ENCODE measurements around the gene ADPRM.

DNA sequence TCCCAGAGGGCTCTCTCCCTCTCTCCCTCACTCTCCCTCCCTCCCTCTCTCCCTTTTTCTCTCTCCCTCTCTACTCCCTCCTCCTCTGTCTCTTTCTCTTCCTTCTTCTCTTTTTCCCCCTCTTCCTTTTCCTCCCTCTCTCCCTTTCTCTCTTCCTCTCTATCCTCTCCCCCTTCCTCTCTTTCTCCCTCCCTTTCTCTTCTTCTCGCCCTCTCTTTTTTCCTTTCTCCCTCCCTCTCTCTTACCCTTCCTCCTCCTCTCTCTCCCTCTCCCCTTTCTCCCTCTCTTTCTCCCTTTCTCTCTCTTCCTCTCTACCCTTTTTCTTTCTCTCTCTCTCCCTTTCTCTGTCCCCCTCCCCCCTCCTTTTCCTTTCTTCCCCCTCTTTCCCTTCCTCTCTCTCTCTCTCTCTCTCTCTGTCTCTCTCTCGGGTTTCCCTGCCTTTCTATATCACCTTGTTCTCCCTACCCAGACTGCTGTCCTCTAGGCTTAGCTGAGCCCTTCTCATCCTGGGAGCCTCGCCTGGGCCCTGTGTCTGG, 58.3 kb downstream of the ADPRM start:
- TF ChIP-seq ETV6 (CRISPR knock-in tag; IDR thresholded peaks at IDR 0.05): no peak
- no peak for TF ChIP-seq TP53 (CRISPR knock-in tag; IDR thresholded peaks at IDR 0.05)
- TF ChIP-seq, protein P1, sequence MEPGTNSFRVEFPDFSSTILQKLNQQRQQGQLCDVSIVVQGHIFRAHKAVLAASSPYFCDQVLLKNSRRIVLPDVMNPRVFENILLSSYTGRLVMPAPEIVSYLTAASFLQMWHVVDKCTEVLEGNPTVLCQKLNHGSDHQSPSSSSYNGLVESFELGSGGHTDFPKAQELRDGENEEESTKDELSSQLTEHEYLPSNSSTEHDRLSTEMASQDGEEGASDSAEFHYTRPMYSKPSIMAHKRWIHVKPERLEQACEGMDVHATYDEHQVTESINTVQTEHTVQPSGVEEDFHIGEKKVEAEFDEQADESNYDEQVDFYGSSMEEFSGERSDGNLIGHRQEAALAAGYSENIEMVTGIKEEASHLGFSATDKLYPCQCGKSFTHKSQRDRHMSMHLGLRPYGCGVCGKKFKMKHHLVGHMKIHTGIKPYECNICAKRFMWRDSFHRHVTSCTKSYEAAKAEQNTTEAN (CRISPR knock-in tag; IDR thresholded peaks at IDR 0.05): no peak
- TF ChIP-seq CTCF (IDR thresholded peaks at IDR 0.05): no peak
- TF ChIP-seq NR2C2 (CRISPR knock-in tag; IDR thresholded peaks at IDR 0.05): no peak

All from WTC11 (cell line).